ENCODE results near the gene SLC25A51.

SLC25A51 gene

DNA sequence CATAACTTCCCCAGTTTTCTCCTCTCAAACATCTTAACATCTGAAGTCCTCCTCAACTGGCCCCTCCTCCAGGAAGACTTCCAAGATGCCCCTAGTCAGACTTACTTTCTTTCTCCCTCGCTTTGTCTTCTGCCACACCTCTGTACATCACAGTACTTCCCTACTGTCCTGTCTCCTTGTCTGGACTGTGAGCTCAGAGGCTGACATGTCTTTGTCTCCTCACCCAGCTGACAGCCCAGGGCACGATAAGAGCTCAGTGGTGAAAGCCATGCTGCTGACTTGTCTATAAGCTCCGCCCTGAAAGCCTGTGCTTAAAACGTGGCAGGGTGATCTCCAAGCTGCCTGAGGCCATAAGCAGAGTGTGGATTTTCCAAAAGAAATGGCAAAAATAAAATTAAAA is 33.0 kb upstream of the SLC25A51 start:
- peak; percentile 60 for DNase-seq (ENCODE audit: low read depth)

DNA sequence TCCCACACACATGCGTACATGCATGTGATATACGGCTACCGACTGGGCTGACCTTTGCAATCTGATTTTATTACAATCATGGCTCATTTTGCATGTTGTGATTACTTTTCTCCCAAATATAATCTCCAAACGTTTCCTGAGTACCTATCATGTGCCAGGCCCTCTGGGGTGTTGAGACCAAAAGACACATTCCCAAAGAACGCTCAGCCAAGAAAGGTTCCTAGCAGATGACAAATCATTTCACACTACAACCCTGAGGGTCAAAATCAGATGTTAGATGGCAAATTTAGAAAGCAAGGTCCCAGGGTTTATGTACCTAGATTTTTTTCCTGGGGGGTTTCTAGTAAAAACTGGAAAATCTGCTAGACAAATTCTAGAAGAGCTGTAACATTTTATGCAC is 32.4 kb upstream of the SLC25A51 start:
- no peak for DNase-seq (ENCODE audit: low read depth)

DNA sequence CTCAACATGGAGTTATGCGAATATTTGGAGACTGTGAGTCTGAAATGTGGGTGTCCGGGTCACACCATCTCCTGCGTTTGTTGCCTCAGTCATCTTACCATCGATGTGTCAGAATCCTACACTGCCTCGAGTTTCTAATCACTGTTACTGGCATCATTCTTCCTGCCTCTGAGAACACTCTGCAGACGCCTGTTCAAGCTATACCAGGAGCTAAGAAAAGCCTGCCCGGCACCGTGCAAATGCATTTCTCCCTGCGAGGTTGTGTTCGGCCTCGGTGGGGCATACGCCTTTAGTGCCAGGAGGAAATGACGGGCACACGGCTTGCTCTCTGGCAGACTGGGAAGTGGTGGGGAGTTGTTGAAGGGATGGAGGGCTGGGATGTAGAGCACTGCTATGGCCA is 31.2 kb upstream of the SLC25A51 start:
- no peak for DNase-seq (ENCODE audit: low read depth)

DNA sequence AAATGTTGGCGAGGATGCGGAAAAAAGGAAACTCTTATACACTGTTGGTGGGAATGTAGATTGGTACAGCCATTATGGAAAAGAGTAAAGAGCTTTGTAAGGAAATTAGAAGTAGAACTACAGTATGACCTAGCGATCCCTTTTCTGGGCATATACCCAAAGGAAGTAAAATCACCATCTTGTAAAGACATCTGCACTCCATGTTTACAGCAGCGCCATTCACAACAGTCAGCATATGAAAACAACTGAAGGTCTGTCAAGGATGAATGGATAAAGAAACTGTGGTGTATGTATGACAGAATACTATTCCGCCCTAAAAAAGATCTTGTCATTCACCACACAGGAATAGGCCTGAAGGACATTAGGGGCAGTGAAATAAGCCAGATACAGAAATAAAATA is 27.7 kb upstream of the SLC25A51 start:
- no peak for DNase-seq (ENCODE audit: low read depth)

DNA sequence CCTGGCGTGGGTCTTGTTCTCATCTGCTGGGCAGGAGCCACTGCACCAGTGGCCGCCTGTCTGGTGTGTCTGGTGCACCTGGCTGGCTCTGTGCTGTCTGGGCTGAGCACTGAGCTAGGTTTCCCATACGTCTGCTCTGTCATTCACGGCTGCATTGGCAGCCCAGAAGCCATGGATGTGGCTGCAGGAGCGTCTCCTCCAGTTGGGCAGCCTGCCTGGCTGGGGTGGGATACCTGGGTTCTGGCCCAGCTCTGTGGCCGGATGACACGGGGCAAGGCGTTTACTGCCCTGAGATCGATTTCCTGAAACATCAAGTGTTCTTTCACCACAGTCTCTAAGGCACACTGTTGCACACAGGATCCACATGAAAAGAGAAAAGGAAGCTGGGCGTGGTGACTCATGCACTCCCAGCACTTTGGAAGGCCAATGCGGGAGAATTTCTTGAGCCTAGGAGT is 25.5 kb upstream of the SLC25A51 start:
- DNase-seq (ENCODE audit: low read depth), result no peak

DNA sequence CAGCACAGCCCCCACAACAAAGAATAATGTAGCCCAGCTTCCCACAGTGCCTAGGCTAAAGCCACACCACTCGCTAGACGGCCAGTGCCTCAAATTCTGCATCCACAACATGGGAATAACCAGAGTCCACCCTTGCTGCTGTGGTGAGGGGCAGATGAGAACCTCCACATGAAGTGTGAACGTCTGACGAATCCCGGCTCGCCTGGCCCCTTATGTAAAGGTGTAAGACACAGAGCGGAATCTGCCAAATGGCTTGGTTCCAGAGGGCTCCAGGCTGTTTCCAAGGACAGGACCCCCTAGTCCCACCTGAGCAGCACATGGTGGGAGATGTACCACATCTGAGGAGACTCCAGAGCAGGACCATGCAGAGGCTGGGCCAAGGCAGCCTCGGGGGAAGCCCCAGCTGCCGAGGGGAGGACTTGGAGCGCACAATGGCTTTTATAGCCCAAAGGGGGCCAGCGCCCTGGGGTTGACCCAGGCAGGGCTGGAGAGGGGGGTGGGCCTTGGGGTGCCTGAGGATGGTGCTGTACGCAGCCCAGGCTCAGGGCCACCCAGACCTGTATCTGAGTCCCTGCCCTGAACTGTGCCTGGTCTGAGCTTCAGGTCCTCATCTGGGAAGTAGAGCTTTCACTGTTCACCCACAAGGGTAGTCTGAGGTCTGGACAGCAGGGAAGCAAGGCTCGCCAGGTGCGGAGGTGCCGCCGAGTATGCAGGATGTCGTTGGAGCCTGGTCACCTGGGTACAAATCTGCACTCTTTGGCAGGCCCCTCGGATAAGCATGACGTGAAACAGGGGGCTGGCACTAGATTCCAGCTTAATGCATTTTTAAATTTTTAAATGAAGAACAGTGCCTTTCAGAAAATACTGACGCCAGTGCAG is 24.9 kb upstream of the SLC25A51 start:
- no peak for DNase-seq (ENCODE audit: low read depth)

DNA sequence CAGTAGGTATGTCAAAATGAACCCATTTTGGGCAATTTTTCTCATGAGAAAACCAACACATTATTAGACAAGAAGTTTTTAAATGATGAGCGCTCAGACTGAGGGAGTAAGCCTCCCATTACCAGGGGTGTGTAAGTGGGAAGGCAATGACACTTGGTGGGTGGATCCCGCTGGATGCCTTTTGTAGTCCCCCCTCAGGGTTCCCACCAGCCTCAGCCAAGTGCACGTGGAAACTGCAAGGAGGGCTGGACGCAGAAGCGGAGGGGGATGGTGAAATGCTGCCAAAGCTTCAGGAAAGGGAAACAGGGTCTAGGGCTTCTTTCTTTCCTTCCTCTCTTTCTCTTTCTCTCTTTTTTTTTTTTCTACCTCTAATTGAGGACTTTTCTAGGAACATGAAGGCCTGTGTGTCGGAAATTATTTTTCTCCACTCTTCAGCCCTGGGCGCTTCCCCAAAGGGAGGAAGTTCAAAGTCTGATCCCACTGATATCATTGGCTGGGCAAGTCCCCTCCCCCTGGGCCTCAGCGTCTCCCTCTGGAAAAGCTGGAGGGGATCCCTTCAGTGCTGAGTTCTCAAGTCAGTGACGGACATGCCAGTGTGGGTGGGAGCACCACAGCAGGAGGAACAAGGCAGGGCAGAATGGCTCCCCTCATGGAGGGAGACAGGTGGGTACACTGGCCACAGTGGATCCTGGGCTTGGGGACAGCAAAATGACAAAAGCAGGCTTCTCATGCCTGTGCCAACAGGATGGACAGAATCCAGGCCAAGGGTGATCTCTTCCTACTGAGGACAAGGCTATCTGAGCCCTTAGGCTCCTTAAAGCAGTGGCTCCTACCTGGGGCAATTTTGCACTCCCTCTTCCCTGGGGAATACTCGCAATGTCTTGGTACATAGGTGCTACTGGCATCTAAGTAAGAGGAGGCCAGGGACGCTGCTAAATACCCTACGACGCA is 23.9 kb upstream of the SLC25A51 start:
- DNase-seq (ENCODE audit: low read depth), result no peak

DNA sequence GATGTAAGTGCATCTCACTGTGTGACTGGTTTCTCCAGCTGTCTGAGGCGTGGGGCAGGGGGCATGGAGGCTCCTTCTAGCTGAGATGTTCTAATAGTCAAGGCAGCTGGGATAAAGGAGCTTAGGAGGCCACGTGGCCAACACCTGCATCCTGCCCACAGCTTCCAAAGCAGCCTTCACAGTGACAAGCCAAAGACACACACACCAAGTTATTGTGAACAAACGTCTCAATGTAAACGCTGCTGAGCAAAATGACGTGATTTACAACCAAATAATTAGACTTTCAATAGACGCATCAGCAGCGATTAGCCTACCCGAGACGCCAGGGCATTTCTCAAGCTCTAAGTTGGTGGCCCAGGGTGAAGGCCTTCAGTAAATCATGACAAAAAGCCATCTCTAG is 23.2 kb upstream of the SLC25A51 start:
- DNase-seq (ENCODE audit: low read depth), result no peak

DNA sequence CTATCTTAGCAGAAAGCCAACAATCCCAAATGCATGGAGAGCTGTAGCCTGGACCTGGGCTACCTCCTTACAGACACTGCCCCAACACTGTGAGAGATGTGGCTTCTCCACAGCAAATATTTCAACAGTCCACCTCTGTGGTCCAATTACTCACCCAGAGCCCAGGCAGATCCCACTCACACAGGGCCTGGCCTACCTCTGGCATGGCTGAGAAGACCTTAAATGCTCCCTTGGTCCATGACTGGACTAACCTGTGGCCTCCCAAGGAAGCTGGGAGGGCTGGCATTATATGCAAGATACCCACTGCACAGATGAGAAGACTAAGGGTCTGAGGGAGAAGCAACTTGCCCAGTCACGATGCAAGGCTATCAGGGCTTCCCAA is 22.8 kb upstream of the SLC25A51 start:
- no peak for DNase-seq (ENCODE audit: low read depth)

DNA sequence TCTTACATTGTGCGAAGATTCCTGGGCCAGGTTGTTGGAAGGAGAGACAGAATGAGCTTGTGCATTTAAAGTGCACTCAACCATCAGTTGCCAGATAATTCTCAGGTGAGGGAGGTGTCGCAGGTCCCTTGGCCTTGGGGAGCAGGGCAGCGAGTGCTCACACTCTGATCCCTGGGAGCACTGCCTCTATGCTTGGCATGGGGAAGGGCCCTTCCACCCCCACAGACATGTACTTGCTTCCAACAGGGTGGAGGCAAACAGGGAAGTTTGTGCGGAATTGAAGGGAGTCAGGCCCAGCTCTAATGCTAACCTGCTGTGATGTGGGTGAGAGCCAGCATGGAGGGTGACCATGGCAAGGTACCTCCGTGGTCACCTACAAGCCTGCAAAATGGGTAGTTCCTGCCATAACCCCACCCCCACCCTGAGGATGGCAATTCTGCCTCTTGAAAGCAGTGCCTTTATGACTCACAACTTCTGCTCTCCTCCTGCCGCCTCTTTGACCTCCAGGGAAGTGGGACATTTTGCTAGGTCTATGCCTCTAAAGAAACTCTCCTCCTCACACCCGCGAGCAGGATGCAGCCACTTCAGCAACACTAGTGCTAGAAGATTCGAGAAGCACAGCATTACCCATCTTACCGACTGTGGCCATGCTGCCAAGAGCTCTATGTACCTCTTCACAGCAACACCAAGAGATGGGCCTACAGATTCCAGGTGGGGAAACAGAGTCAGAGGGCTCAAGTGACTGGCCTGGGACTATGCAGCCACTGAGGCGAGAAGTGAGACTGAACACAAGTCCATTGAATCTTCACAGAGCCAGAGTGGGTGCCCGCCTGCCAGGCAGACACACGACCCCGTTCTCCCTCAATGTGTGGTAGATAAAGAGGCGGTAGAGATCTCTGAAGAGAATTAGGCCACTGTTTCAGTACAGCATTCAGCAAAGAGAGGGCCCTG is 22.1 kb upstream of the SLC25A51 start:
- no peak for DNase-seq (ENCODE audit: low read depth)

DNA sequence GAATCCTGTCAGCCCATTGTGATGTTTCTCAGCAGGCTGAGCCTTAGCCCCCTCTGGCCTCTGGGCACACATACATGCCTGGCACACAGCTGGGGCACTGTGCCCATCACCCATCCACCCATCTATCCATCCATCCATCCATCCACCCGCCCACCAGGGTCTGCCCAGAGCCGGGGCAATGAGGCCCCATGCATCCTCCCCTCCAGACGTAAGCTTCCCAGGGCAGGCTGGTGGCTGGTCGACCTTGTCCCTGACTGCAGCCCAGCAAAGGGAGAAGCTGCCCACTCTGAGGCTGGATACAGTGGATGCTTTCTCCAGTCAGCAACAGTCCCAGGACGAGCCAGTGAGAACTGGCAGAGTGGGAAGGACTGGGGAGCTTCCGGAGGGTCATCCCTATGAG is 21.1 kb upstream of the SLC25A51 start:
- DNase-seq (ENCODE audit: low read depth), result no peak

DNA sequence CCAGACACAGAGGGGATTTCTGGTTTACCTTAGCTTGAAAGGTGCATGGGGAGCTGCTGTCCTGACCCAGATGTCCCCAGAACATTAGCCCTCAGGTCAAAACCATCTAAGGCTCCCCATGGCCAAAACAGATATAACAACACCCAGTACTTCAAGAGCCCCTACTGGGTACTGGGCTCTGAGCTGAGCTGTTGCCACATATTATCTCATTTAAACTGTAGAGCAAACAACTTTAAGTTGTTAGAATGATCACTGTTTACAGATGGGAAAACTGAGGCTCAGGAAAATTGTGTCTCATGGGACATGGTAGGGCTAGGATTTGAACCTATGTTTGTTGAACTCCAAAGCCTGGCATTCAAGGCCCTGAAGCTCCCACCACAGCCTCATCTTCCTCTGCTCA is 20.6 kb upstream of the SLC25A51 start:
- no peak for DNase-seq (ENCODE audit: low read depth)

DNA sequence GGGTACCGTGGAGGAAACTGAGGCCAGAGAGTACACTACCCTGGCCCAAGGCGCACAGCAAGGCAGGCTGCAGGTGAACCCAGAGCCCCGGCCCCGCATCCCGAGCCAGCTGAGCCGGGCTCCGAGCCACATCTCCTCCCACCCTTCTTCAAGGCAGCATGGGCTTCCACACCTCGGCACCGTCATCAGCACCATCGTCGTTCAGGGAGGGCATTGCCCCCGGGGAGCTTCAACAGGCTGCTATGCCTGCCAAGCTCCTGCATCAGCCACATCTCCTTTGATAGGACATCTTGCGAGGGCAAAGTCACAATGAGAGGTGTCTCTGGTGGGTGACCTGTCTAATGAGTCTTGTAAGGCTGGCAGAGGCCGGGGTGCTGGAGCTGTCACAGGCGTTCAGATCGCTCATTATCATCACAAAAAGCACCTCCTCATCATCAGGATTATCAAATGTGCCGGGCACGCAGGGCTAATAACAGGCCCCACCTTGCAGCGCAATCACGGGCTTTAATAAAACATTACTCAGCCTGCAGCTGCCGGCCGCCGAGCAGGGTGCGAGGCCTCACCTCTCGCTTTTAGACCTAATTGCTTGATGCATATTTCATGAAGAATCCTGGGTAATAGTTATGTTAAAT is 20.0 kb upstream of the SLC25A51 start:
- DNase-seq (ENCODE audit: low read depth), result no peak

DNA sequence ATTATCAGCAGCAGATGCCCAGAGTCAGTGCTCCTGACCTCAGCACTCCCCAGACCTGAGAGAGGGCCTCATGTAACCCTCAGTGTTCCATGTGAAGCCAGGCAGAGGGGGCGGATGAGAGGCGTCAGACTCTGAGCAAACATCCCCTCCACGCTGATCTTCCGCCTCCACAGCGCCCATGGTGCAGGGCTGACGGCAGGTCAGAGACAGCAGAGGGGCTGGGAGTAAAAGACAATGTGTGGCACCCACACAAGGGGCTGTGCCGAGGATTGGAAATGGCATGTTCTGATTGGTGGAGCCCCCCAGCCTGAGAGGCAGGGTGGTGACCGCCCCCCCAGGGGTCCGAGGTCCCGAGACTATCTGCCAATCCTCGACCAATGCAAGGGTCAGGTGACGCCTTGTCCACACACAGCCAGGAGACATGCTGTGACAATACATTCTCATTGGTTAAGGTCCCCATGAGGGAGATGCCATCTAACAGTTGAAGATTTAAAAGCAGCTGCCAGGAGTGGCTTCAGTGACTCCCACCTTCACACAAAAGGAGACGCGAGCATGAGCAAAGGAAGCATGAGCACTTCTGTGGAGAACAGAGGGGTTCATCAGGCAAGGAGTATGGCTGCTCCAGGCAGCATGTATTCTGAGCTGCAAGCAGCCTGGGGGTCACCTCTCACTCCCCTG is 19.3 kb upstream of the SLC25A51 start:
- no peak for DNase-seq (ENCODE audit: low read depth)

DNA sequence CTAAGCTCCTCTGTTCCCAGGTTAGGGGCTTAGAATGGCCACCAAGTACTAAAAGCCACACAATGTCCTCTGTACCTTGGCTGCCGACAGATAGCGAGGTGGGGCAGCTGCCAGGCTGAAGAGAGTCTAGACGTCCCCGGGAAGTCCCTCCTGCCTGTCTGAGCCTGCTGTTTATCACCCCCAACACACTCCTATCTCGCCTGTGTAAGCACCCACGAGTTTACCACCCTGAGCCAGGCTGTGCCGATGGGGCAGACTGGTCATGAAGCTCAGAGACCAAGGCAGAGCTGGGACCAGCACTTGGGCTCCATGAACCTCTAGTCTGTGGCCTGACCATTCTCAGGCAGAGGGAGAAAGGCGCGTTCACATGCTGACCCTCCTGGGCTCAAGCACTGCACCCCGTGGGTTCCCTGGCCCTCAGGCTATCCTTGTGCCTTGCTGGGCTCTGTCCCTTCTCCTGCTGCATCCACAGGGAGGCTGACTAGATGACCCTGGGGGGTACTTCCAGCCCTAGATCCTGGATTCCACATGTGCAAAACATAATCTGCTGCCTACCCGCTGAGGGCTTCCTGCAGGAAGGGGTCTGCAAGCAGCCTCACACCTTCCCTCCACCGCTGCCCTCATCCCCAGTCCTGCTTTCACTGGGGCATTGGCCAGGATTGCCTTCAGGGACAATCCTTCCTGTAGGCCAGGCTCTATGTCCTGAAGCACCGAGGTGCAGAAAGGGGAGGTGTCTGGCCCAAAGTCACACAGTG is 18.6 kb upstream of the SLC25A51 start:
- DNase-seq (ENCODE audit: low read depth), result no peak

DNA sequence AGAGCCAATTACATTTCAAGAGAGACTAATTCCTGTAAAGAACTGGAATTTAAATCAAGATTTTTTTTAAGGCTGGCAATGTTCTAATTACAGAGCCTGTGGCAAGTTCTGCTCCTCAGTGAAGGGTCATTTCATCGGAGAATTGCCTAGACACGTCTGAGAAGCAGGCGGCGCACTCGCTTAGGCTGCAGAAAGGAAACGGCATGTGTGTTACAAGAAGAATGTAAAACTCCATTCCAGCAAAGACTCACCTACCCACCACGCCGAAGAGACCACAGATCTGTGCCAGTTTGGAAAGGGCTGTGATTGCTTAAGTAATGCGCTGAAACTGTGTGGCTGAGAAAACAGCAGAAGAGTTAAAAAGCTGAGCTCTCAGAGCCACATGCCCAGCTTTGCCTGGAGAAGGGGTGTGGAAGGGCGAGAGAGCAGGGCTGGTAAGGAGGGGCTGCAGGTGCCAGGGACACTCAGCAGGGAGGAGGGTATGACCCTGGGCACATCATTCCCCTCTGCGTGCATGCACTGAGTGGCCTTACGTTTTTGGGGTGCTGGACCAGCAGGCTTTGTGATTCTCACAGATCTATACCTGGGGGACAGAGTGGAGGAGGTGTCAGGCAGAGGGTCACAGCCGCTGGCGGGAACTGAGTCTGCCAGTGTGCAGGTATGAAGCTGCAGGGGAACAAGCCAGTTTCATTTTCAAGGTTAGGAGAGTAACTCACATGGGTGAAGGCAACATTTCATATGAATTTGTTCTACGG is 17.8 kb upstream of the SLC25A51 start:
- DNase-seq (ENCODE audit: low read depth), result no peak

DNA sequence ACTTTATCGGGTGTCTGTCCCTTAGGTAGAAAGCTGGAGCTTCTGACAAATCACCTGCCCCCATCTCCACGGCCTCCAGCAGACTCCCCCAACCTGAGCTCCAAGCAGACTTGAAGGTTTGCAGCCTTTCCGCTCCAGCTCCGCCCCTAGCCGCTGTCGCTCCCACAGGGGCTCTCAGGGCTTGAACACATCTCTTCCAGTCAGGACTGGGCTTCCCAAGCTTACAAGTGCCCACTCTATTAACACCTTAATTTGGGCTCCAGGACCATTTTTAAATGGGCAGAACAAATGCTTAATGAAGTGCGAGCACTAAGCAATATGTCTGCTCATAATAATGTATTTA is 17.2 kb upstream of the SLC25A51 start:
- no peak for DNase-seq (ENCODE audit: low read depth)

DNA sequence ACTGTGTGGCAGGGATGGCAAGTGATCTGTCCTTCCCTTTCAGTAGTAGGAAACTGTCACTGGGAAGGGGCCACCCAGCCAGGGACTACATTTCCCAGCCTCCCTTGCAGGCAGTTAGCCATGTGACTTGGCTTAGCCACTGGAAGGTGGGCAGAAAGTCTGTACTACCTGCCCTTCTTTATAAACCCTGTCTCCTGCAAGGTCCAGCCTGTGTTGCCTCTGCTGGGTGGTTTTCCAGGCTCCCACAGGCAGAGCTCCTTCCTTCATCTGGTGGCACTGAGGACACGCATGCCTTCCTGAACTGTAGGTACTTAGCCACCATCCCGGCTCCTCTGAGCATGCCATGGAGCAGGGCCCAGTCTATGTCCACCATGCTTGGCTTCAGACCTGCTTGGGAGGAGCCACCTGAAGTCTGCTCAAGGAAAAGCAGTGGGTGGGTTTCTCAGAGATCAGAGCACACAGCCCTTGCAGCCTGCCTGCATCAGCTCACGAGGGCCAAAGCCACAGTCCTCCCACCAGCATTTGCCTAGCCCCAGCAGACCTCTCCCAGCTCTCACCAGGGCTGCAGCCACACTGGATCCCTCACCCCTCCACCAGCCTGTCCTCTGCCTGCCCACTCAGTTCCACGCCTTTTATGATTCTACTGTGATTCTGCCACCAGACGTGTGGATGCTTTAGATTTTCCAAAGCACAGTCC is 16.7 kb upstream of the SLC25A51 start:
- no peak for DNase-seq (ENCODE audit: low read depth)

DNA sequence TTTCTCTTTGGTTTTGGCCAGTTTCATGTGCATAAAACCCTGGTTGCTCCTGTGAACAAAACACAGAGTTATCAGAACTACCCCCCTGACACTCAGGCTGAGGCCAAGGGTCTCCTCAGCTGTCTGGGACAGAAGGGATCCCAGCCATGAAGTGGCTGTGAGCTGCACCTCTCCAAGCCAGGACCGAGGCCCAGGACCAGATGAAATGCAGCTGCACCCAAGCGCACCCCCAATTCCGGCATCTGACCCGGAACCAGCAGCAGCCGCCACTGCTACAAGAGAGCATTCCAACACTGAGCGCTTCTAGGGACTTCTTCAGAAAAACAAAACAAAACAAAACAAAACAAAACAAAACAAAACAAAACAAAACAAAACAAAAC is 16.0 kb upstream of the SLC25A51 start:
- no peak for DNase-seq (ENCODE audit: low read depth)

Measured in non-pigmented ciliary epithelial cell (primary cell).